ENCODE measurements around the gene MRPS26. TPM values are rescaled to one million over a fixed set of nuclear protein-coding genes. Genes with fewer than 3 reads are reported as not detected.

MRPS26 gene
- total and polyA plus RNA-seq, 2 of the 13 experiments (the other 11 are each of a cell fraction or from before 2014, with no cell fraction given): 89.8 to 187 TPM

DNA sequence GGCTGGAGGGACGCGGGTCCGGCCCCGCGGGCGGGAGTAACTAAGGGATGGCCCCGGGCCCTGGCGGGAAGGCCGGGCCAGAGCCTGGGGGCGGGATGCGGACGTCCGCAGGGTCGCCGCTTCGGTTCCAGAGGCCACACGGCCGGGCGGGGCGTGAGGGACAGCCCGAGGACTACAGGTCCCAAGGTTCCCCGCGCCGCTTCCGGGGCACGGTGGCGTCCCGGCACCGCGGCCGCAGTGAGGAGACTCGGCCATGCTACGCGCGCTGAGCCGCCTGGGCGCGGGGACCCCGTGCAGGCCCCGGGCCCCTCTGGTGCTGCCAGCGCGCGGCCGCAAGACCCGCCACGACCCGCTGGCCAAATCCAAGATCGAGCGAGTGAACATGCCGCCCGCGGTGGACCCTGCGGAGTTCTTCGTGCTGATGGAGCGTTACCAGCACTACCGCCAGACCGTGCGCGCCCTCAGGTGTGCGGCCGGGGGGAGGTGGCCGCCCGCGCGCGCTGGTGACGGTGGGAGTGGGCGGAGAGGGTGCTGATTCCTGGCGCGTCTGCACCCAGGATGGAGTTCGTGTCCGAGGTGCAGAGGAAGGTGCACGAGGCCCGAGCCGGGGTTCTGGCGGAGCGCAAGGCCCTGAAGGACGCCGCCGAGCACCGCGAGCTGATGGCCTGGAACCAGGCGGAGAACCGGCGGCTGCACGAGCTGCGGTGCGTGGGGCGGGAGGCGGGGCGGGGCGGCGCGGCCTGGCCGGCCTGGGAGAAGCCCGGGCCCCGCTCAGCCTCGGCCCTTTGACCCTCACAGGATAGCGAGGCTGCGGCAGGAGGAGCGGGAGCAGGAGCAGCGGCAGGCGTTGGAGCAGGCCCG, at the start of gene MRPS26 (continued):
- peak; percentile 93 for TF ChIP-seq BRF2 (CRISPR knock-in tag; IDR thresholded peaks at IDR 0.05)
- TF ChIP-seq AHR (CRISPR knock-in tag; IDR thresholded peaks at IDR 0.05): 0 out of 2 replicates have a peak, but pooled peaks have one; percentile 77
- TF ChIP-seq, protein P1, sequence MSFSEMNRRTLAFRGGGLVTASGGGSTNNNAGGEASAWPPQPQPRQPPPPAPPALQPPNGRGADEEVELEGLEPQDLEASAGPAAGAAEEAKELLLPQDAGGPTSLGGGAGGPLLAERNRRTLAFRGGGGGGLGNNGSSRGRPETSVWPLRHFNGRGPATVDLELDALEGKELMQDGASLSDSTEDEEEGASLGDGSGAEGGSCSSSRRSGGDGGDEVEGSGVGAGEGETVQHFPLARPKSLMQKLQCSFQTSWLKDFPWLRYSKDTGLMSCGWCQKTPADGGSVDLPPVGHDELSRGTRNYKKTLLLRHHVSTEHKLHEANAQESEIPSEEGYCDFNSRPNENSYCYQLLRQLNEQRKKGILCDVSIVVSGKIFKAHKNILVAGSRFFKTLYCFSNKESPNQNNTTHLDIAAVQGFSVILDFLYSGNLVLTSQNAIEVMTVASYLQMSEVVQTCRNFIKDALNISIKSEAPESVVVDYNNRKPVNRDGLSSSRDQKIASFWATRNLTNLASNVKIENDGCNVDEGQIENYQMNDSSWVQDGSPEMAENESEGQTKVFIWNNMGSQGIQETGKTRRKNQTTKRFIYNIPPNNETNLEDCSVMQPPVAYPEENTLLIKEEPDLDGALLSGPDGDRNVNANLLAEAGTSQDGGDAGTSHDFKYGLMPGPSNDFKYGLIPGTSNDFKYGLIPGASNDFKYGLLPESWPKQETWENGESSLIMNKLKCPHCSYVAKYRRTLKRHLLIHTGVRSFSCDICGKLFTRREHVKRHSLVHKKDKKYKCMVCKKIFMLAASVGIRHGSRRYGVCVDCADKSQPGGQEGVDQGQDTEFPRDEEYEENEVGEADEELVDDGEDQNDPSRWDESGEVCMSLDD (CRISPR knock-in tag; IDR thresholded peaks at IDR 0.05; ENCODE audit: borderline replicate concordance): no peak
- TF ChIP-seq ZFAT (CRISPR knock-in tag; conservative IDR thresholded peaks at IDR 0.05): no peak
- TF ChIP-seq GTF3A (CRISPR knock-in tag; conservative IDR thresholded peaks at IDR 0.05): peak; percentile 65; the same call in 1 of the 2 replicates
- TF ChIP-seq ARID3A (IDR thresholded peaks at IDR 0.05; ENCODE audit: low read depth, low read length): no peak
- TF ChIP-seq RFXANK (CRISPR knock-in tag; IDR thresholded peaks at IDR 0.05): peak; percentile 45; the same call in 1 of the 2 replicates
- no peak for TF ChIP-seq MTF1 (CRISPR knock-in tag; IDR thresholded peaks at IDR 0.05)
- TF ChIP-seq ZNF468 (CRISPR knock-in tag; IDR thresholded peaks at IDR 0.05): peak; percentile 99
- TF ChIP-seq, protein P2, sequence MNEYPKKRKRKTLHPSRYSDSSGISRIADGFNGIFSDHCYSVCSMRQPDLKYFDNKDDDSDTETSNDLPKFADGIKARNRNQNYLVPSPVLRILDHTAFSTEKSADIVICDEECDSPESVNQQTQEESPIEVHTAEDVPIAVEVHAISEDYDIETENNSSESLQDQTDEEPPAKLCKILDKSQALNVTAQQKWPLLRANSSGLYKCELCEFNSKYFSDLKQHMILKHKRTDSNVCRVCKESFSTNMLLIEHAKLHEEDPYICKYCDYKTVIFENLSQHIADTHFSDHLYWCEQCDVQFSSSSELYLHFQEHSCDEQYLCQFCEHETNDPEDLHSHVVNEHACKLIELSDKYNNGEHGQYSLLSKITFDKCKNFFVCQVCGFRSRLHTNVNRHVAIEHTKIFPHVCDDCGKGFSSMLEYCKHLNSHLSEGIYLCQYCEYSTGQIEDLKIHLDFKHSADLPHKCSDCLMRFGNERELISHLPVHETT (CRISPR knock-in tag; conservative IDR thresholded peaks at IDR 0.05): peak; percentile 89
- peak; percentile 96 for TF ChIP-seq ZNF574 (CRISPR knock-in tag; IDR thresholded peaks at IDR 0.05)
- 0 out of 2 replicates have a peak, but pooled peaks have one; percentile 75 for TF ChIP-seq SMYD3 (CRISPR knock-in tag; IDR thresholded peaks at IDR 0.05)
- peak; percentile 86 for TF ChIP-seq ZNF777 (CRISPR knock-in tag; IDR thresholded peaks at IDR 0.05)
- peak; percentile 56; the same call in 1 of the 2 replicates for TF ChIP-seq CBFB (CRISPR knock-in tag; IDR thresholded peaks at IDR 0.05)
- 0 out of 2 replicates have a peak, but pooled peaks have one; percentile 3 for TF ChIP-seq RFX3 (CRISPR knock-in tag; IDR thresholded peaks at IDR 0.05)
- TF ChIP-seq DDIT3 (CRISPR knock-in tag; IDR thresholded peaks at IDR 0.05): no peak; the same call in 1 of the 2 replicates
- TF ChIP-seq SIX1 (CRISPR knock-in tag; IDR thresholded peaks at IDR 0.05; ENCODE audit: borderline replicate concordance): no peak
